Stomach (tissue), 19 donors: ENCODE data around the gene TCF7. TPM values are rescaled to one million over a fixed set of nuclear protein-coding genes. Genes with fewer than 3 reads are reported as not detected.

Experiments
- DNase-seq, 2 donors: peaks; one replicate each; pipeline versions ENCODE4 v3.0.0 to v3.0.0-alpha.2; 2013 to 2019
- H3K27ac ChIP-seq, 5 donors: fragments of 200-600 bp in 4 of 5; sonication (generic) in 4 of 5; one replicate each; pipeline ENCODE4 v1.5.1; 2013 to 2019; ENCODE audit warnings: mild to moderate bottlenecking in 1 of 5, moderate library complexity in 1 of 5
- H3K27me3 ChIP-seq, 3 donors: fragments of 200-600 bp; sonication (generic); one replicate each; pipeline ENCODE4 v1.5.1; 2017 to 2019; ENCODE audit warnings: mixed run types in 1 of 3
- H3K36me3 ChIP-seq, 4 donors: fragments of 200-600 bp; sonication (generic); 1 replicate in 3 of 4; 2 replicates in 1 of 4; pipeline ENCODE4 v1.5.1; 2016 to 2019
- H3K4me1 ChIP-seq, 4 donors: fragments of 200-600 bp; sonication (generic); one replicate each; pipeline ENCODE4 v1.5.1; 2016 to 2019
- H3K4me3 ChIP-seq, 4 donors: fragments of 200-600 bp; sonication (generic) in 3 of 4; one replicate each; pipeline ENCODE4 v1.5.1; 2016 to 2019; ENCODE audit warnings: mild to moderate bottlenecking in 1 of 4
- H3K9me3 ChIP-seq, 4 donors: fragments of 200-600 bp; sonication (generic); one replicate each; pipeline ENCODE4 v1.5.1; 2016 to 2019
- CTCF ChIP-seq, 7 experiments: fragments of 450-650 bp in 4 of 7; fragments of 200-600 bp in 3 of 7; sonication (generic) in 3 of 7; IDR thresholded peaks; one replicate each; pipeline ENCODE4 v1.5.1; 2016 to 2019; ENCODE audit warnings: antibody characterized with exemption in 7 of 7, control low read depth in 2 of 7, mild to moderate bottlenecking in 1 of 7
- EP300 ChIP-seq: sonication (generic); formaldehyde crosslinking; IDR thresholded peaks from one replicate; pipeline ENCODE4 v1.6.1; 2017; ENCODE audit warnings: antibody characterized with exemption
- POLR2A ChIP-seq, 4 donors: fragments of 450-650 bp; IDR thresholded peaks; one replicate each; pipeline ENCODE4 v1.6.1; 2016; ENCODE audit warnings: antibody characterized with exemption in 4 of 4, control low read depth in 2 of 4, mild to moderate bottlenecking in 1 of 4, moderate library complexity in 1 of 4
- POLR2AphosphoS5 ChIP-seq, 3 donors: sonication (generic); formaldehyde crosslinking; IDR thresholded peaks; one replicate each; pipeline ENCODE4 v1.6.1; 2016; ENCODE audit warnings: antibody characterized with exemption in 3 of 3
- WGBS, 5 donors: extraction: QIAGEN DNeasy Blood & Tissue Kit in 3 of 5; methylation state at CpG; one replicate each; pipeline versions ENCODE4 v1.1.5 to v1.1.7; 2013 to 2018; 5-methylcytosine and 5-hydroxymethylcytosine counted together
- intact Hi-C: fragments of 100-400 bp; cut with DNase I; formaldehyde crosslinking; loops from one replicate; pipeline ENCODE4 v1.15.1; 2023; ENCODE audit warnings: low total_unique reads
- long read RNA-seq, 10 donors: transcript quantifications; one replicate each; lab custom pipeline, GENCODE V29; 2026
- polyA plus RNA-seq, 3 donors: library from polyadenylated mRNA; stranded (reverse); fragments of 200-250 nt; gene quantifications; one replicate each; pipeline ENCODE4 v1.2.3, GENCODE V29; 2013
- total RNA-seq, 5 donors: library from RNA; depleted of rRNA; stranded (reverse); fragments of >200 nt; gene quantifications; one replicate each; pipeline versions ENCODE4 v1.1.0 to v1.2.3, GENCODE V29; 2014 to 2016
- donor health status: healthy with polysubstance abuse.
- donor health status: Bipolar disorder and iron deficiency.
- donor health status: healthy.

The TCF7 gene
- total RNA-seq (10 to 100 TPM in 1 of 5 donors, 1 to 10 TPM in 3, not detected in 1; 4.6 to 13.3 (median 7.6) TPM), polyA plus RNA-seq (1 to 10 TPM; 3.7 to 8.0 (median 5.0) TPM)
- long read RNA-seq, donor 1: 0 reads
- long read RNA-seq, donor 2, partial matches to known transcripts: 0 of 1 reads
- long read RNA-seq, donor 2, other reads (novel, unspliced or antisense): 0 of 1 reads
- long read RNA-seq, donor 3: 0 reads
- long read RNA-seq, donor 4: 0 reads
- long read RNA-seq, donor 5, partial matches to known transcripts: 386 of 398 reads
- long read RNA-seq, donor 5, other reads (novel, unspliced or antisense): 12 of 398 reads
- long read RNA-seq, donor 6, partial matches to known transcripts: 0 of 5 reads
- long read RNA-seq, donor 6, other reads (novel, unspliced or antisense): 0 of 5 reads
- long read RNA-seq, donor 7, partial matches to known transcripts: 0 of 5 reads
- long read RNA-seq, donor 7, other reads (novel, unspliced or antisense): 0 of 5 reads
- long read RNA-seq, donor 8, partial matches to known transcripts: 0 of 1 reads
- long read RNA-seq, donor 8, other reads (novel, unspliced or antisense): 0 of 1 reads
- long read RNA-seq, donor 9: 0 reads
- long read RNA-seq, donor 10, partial matches to known transcripts: 0 of 1 reads
- long read RNA-seq, donor 10, other reads (novel, unspliced or antisense): 0 of 1 reads

GRCh38 chr5:134113902-134114875 is at the start of gene TCF7:
Gene TCF7, plus strand, starts transcription at chr5:134114681. Its CDS starts 226 bp downstream, at chr5:134114907.
- WGBS, 5 donors: 2 to 5% (median 2%) methylated on average over 27 to 90 of the region's 90 CpGs
- H3K4me3 ChIP-seq: peak within 1 kb of the TSS; percentile 52 to 70 (median 58)
- peaks cover 0 to 44% (median 11%) of the 10 kb centered on the region in 3 donors for H3K27me3 ChIP-seq
- peak within 1 kb of the TSS; percentile 40 to 60 (median 52) for H3K27ac ChIP-seq
- H3K4me1 ChIP-seq: peaks cover 20 to 25% (median 23%) of the 10 kb centered on the region in 4 donors
- H3K9me3 ChIP-seq: no peaks in the 10 kb centered on the region
- intact Hi-C loops: no loop called here
- peak; percentile 85 to 92 for DNase-seq
- H3K36me3 ChIP-seq: no peaks in the 10 kb centered on the region
- no peak for TF ChIP-seq CTCF (IDR thresholded peaks at IDR 0.05)
- peak in 2 of 3 donors; percentile 26 to 61 for TF ChIP-seq POLR2AphosphoS5 (IDR thresholded peaks at IDR 0.05)

GRCh38 chr5:134069553-134069952 is 44.9 kb upstream of the TCF7 start:
- intact Hi-C loops: no loop called here

GRCh38 chr5:134070725-134071613 is 43.5 kb upstream of the TCF7 start:
- 4 to 14% (median 7%) methylated on average over 20 to 46 of the region's 46 CpGs for WGBS, 5 donors
- H3K27me3 ChIP-seq: peaks cover 0 to 39% (median 10%) of the 10 kb centered on the region in 3 donors
- H3K4me3 ChIP-seq: peak overlapping the region; percentile 37 to 48 (median 41)
- no peaks in the 10 kb centered on the region for H3K9me3 ChIP-seq
- intact Hi-C loops: no loop called here
- DNase-seq: peak; percentile 55 to 81
- H3K36me3 ChIP-seq: no peaks in the 10 kb centered on the region
- H3K27ac ChIP-seq: no peak overlapping the region
- H3K4me1 ChIP-seq: peaks cover 11 to 19% (median 12%) of the 10 kb centered on the region in 4 donors
- TF ChIP-seq POLR2A (IDR thresholded peaks at IDR 0.05) (no peak), EP300 (no peak), POLR2AphosphoS5 (IDR thresholded peaks at IDR 0.05) (no peak), CTCF (IDR thresholded peaks at IDR 0.05) (no peak)

More at GRCh38 chr5:134069553-134069952, 44.9 kb upstream of the TCF7 start:
- Histone ChIP-seq H3K36me3 (no peaks in the 10 kb centered on the region), H3K9me3 (no peaks in the 10 kb centered on the region), H3K4me1 (peaks cover 11 to 19% (median 12%) of the 10 kb centered on the region in 4 donors), H3K4me3 (no peak overlapping the region), H3K27me3 (peaks cover 0 to 39% (median 10%) of the 10 kb centered on the region in 3 donors), H3K27ac (no peak overlapping the region)
- TF ChIP-seq EP300 (no peak), POLR2AphosphoS5 (IDR thresholded peaks at IDR 0.05) (no peak), POLR2A (IDR thresholded peaks at IDR 0.05) (no peak), CTCF (IDR thresholded peaks at IDR 0.05) (no peak)
- WGBS, 5 donors: 75 to 91% (median 86%) methylated on average over 6 of the region's 6 CpGs
- DNase-seq: no peak
